ENCODE results near the gene NXNL1. TPM values are rescaled to one million over a fixed set of nuclear protein-coding genes. Genes with fewer than 3 reads are reported as not detected.

NXNL1 gene
- total RNA-seq, 1 donor from 2014 or later: 0.24 TPM

DNA sequence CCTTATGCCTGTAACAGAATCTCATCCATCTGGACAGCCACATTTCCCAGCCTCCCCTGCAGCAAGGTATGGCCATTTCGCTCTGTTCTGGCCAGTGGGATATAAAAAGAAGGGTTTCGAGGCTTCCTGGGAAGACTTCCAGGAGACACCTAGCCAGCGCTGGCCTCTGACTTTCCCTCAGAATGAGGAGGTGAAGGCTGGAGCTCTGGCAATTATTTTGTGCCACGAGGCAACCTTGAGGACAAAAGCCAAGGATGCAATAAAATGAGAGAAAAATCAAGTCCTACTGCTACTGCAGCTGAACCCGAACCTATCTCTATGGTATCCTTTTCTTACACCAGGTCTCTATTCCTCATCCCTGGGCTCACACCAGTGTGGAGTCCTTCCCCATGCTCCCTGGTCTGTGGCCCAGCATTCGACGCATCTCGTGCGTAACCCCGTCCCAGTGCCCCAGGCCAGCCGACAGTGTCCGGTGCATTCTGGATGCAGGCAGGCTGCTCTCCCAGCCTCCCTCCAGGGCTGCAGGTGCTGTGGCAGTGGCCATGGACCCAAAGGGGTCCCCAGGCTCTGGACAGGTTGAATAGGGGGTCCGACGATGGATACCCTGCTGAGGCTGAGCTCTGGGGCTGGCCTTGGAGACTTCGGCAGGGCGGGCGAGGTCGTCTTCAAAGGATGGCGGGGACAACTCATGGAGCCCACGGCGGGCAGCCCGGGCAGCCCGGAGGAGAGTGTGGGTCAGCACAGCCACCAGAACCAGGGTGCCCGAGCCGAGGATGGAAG lies 24.4 kb downstream of the NXNL1 start:
- intact Hi-C loops (cut with DNase I): no loop called here
- ATAC-seq (ENCODE audit: poor library complexity) (no peak), DNase-seq (no peak)

GRCh38 chr19:17435218-17435617 lies 25.5 kb downstream of the NXNL1 start:
- DNase-seq (no peak), ATAC-seq (ENCODE audit: poor library complexity) (no peak)
- intact Hi-C loops (cut with DNase I): no loop called here

- ATAC-seq (ENCODE audit: poor library complexity) (no peak), DNase-seq (no peak)
- intact Hi-C loops (cut with DNase I): no loop called here
These were observed 29.3 kb downstream of the NXNL1 start for GRCh38 chr19:17431417-17431816.

GRCh38 chr19:17429641-17430113 lies 31.0 kb downstream of the NXNL1 start:
- DNase-seq (no peak), ATAC-seq (ENCODE audit: poor library complexity) (no peak)
- intact Hi-C loops (cut with DNase I): no loop called here

DNA sequence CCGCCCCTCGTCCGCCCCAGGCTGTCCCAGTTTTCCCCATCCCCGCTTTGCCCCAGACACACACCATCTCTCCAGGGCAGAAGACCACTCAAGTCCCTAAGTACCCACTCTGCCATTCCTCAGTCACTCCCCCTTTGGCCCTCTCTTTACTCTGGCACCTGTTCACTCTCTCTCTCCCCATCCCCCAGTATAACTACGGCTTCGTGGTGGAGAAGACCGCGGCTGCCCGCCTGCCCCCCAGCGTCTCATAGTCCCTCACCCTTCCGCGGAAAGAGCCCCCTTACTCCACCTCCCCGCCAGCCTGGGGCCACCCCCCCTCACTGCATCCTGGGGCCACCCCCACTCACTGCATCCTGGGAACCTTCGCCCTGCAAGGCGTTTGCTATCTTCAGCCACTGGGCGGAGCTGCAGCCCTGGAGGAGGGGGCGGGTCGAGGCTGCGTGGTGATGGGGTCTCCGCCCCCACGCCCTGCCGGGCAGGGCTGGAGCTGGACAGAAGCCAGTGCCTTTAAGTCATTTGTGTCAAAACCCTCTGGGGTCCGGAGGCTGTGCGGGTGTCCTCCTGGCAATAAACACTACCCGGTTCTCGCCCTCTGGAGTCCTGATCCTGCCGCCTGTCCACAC lies 35.9 kb downstream of the NXNL1 start:
- ATAC-seq (ENCODE audit: poor library complexity) (no peak), DNase-seq (peak; percentile 52)
- intact Hi-C loops (cut with DNase I): no loop called here

GRCh38 chr19:17423429-17424208 lies 37.1 kb downstream of the NXNL1 start:
- no peak for ATAC-seq (ENCODE audit: poor library complexity)
- no peak for DNase-seq
- intact Hi-C loops (cut with DNase I): no loop called here

DNA sequence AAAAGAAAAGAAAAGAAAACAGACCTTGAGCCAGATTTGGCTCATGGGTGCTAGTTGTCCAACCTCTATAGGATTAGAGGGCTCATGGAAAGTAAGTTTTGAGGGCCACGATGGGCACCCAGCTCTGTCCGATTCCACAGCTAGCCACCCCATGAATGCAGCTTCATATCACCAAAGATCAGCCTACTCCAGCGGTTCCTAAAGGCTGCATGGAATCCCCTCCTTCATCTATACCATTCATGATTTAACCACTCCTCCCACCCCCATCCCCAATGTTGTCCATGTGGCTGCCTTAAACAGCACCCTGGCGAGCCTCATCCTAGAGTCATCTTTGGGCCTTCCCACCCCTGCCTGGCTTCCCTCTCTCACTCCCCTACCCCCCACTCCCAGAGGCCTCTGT lies 38.8 kb downstream of the NXNL1 start:
- no peak for ATAC-seq (ENCODE audit: poor library complexity)
- DNase-seq: no peak
- intact Hi-C loops (cut with DNase I): no loop called here

- intact Hi-C loops (cut with DNase I): no loop called here
- DNase-seq: peak; percentile 62
- ATAC-seq (ENCODE audit: poor library complexity): peak; percentile 38
These were observed 40.2 kb downstream of the NXNL1 start for GRCh38 chr19:17420475-17420924.

- intact Hi-C loops (cut with DNase I): no loop called here
These were observed 40.9 kb downstream of the NXNL1 start, which contains the start of gene MVB12A for GRCh38 chr19:17419621-17420474. Gene MVB12A (plus strand): TSS chr19:17420047. CDS start chr19:17420136, 89 bp downstream.

GRCh38 chr19:17419154-17419620 lies 41.5 kb downstream of the NXNL1 start:
- DNase-seq (no peak), ATAC-seq (ENCODE audit: poor library complexity) (no peak)
- intact Hi-C loops (cut with DNase I): no loop called here

More at GRCh38 chr19:17419621-17420474, 40.9 kb downstream of the NXNL1 start, which contains the start of gene MVB12A:
- DNase-seq (peak; percentile 98), ATAC-seq (ENCODE audit: poor library complexity) (peak; percentile 99)

GRCh38 chr19:17418710-17419109 lies 42.0 kb downstream of the NXNL1 start:
- no peak for ATAC-seq (ENCODE audit: poor library complexity)
- intact Hi-C loops (cut with DNase I): no loop called here
- DNase-seq: no peak

GRCh38 chr19:17415121-17415520 lies 45.6 kb downstream of the NXNL1 start:
- ATAC-seq (ENCODE audit: poor library complexity) (no peak), DNase-seq (no peak)
- intact Hi-C loops (cut with DNase I): no loop called here

GRCh38 chr19:17414097-17414496 lies 46.6 kb downstream of the NXNL1 start:
- ATAC-seq (ENCODE audit: poor library complexity): no peak
- intact Hi-C loops (cut with DNase I): no loop called here

GRCh38 chr19:17411801-17412200 lies 48.9 kb downstream of the NXNL1 start:
- intact Hi-C loops (cut with DNase I): no loop called here
- ATAC-seq (ENCODE audit: poor library complexity) (no peak), DNase-seq (no peak)

More at GRCh38 chr19:17414097-17414496, 46.6 kb downstream of the NXNL1 start:
- DNase-seq: no peak

- DNase-seq: no peak
- ATAC-seq (ENCODE audit: poor library complexity): no peak
- intact Hi-C loops (cut with DNase I): no loop called here
These were observed 50.7 kb downstream of the NXNL1 start for GRCh38 chr19:17409990-17410389.

DNA sequence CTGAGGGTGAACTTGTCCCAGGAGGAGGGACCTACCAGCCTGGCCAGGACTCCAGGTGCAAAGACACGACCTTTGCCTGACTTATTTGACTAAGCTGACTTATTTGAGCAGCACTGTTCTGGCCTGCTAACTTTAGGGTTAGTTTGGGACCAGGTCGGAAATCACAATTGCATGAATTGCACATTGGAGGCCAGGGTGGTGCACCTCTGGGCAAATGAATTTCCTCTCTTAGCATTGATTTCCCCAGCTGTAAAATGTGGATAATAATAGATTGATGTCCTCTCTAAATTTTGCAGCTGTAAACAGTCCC lies 53.9 kb downstream of the NXNL1 start:
- no peak for ATAC-seq (ENCODE audit: poor library complexity)
- intact Hi-C loops (cut with DNase I): no loop called here

GRCh38 chr19:17406046-17406886 lies 54.5 kb downstream of the NXNL1 start:
- ATAC-seq (ENCODE audit: poor library complexity) (peak; percentile 17), DNase-seq (no peak)
- intact Hi-C loops (cut with DNase I): no loop called here

More for the DNA sequence above, 53.9 kb downstream of the NXNL1 start:
- no peak for DNase-seq

All from Right ventricle myocardium superior (tissue), 1 donor.